ENCODE data around the gene TAF6L.

DNA sequence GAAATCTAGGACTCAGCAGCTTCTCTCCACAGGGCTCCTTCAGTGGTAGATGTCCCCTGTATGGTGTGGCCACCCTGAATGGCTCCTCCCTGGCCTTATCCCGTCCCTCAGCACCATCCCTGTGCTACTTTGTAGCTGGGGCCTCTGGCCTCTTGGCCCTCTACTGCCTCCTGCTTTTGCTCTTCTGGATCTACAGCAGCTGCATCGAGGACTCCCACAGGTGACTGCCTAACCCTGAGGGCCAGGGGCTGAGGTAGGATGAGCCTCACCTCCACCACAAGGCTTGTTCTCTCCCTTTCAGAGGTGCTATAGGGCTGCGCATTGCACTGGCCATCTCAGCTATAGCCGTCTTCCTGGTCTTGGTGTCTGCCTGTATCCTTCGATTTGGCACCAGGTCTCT, 17.8 kb downstream of the TAF6L start:
- TF ChIP-seq, protein P1, sequence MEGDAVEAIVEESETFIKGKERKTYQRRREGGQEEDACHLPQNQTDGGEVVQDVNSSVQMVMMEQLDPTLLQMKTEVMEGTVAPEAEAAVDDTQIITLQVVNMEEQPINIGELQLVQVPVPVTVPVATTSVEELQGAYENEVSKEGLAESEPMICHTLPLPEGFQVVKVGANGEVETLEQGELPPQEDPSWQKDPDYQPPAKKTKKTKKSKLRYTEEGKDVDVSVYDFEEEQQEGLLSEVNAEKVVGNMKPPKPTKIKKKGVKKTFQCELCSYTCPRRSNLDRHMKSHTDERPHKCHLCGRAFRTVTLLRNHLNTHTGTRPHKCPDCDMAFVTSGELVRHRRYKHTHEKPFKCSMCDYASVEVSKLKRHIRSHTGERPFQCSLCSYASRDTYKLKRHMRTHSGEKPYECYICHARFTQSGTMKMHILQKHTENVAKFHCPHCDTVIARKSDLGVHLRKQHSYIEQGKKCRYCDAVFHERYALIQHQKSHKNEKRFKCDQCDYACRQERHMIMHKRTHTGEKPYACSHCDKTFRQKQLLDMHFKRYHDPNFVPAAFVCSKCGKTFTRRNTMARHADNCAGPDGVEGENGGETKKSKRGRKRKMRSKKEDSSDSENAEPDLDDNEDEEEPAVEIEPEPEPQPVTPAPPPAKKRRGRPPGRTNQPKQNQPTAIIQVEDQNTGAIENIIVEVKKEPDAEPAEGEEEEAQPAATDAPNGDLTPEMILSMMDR (IDR thresholded peaks at IDR 0.05): no peak
- no peak for TF ChIP-seq EP300 (IDR thresholded peaks at IDR 0.05)

Measured in ovary (tissue), 3 donors.